Measurements from ENCODE around the gene CDH13.

- TF ChIP-seq GATA3 (IDR thresholded peaks at IDR 0.05; ENCODE audit: low read depth, low read length) (no peak), GATA2 (IDR thresholded peaks at IDR 0.05; ENCODE audit: low read depth, low read length) (no peak)
Measured at GRCh38 chr16:83441517-83441916, 814.7 kb downstream of the CDH13 start.

Measured in SH-SY5Y (cell line).